CD14-positive monocyte (primary cell): ENCODE data around the gene DAPK2. TPM values are rescaled to one million over a fixed set of nuclear protein-coding genes. Genes with fewer than 3 reads are reported as not detected.
A peak's percentile ranks its signal among the peaks of the same experiment; 100 is the strongest.

Experiments
- DNase-seq, 3 donors: peaks; one replicate each; pipeline ENCODE4 v3.0.0-alpha.2; 2011 to 2022
- H2AFZ ChIP-seq: 2 replicates; pipeline ENCODE4 v1.6.0; 2012; ENCODE audit warnings: mild to moderate bottlenecking, low read depth, low read length, inconsistent platforms; ENCODE audit not compliant: insufficient read depth, poor library complexity, severe bottlenecking
- H3K27ac ChIP-seq, 2 donors: 1 replicate in 1 of 2; 2 replicates in 1 of 2; pipeline ENCODE4 v1.5.1; 2012 to 2013; ENCODE audit warnings: low read length in 2 of 2, control low read depth in 1 of 2, inconsistent platforms in 1 of 2, low read depth in 1 of 2, mild to moderate bottlenecking in 1 of 2
- H3K27me3 ChIP-seq, 2 donors: one replicate each; pipeline versions ENCODE4 v1.6.0 to v1.6.1; 2011 to 2013; ENCODE audit warnings: low read length in 2 of 2; ENCODE audit not compliant: control insufficient read depth in 2 of 2, insufficient read depth in 2 of 2
- H3K36me3 ChIP-seq, 2 donors: replicated peaks in 1 of 2; 1 replicate in 1 of 2; 2 replicates in 1 of 2; pipeline versions ENCODE4 v1.5.1 to v1.6.1; 2012 to 2013; ENCODE audit warnings: low read length in 2 of 2, control low read depth in 1 of 2, inconsistent platforms in 1 of 2, mild to moderate bottlenecking in 1 of 2; ENCODE audit not compliant: insufficient read depth in 2 of 2, control insufficient read depth in 1 of 2
- H3K4me1 ChIP-seq, 2 donors: 1 replicate in 1 of 2; 2 replicates in 1 of 2; pipeline versions ENCODE4 v1.5.1 to v1.6.1; 2012 to 2013; ENCODE audit warnings: low read length in 2 of 2, control low read depth in 1 of 2, inconsistent platforms in 1 of 2, mild to moderate bottlenecking in 1 of 2, moderate library complexity in 1 of 2; ENCODE audit not compliant: insufficient read depth in 2 of 2, control insufficient read depth in 1 of 2
- H3K4me2 ChIP-seq: replicated peaks from 2 replicates; pipeline ENCODE3; 2012; ENCODE audit warnings: low read length, moderate library complexity, mild to moderate bottlenecking; ENCODE audit not compliant: poor library complexity, severe bottlenecking; ENCODE audit errors: extremely low read depth
- H3K4me3 ChIP-seq, 3 experiments: fragments of 200-600 bp in 1 of 3; sonication (generic) in 1 of 3; replicated peaks in 1 of 3; 1 replicate in 2 of 3; 2 replicates in 1 of 3; pipeline ENCODE4 v1.5.1; 2011 to 2013; ENCODE audit warnings: low read length in 3 of 3, mild to moderate bottlenecking in 3 of 3, control low read depth in 2 of 3, low read depth in 2 of 3, inconsistent platforms in 1 of 3, moderate library complexity in 1 of 3
- H3K79me2 ChIP-seq: 2 replicates; pipeline ENCODE4 v1.6.0; 2012; ENCODE audit warnings: mild to moderate bottlenecking, control low read depth, inconsistent platforms, low read length, moderate library complexity; ENCODE audit not compliant: insufficient read depth
- H3K9ac ChIP-seq: 2 replicates; pipeline ENCODE4 v1.6.0; 2017; ENCODE audit warnings: low read length, mild to moderate bottlenecking; ENCODE audit not compliant: insufficient read depth, poor library complexity, severe bottlenecking
- H3K9me3 ChIP-seq, 2 donors: replicated peaks in 1 of 2; 1 replicate in 1 of 2; 2 replicates in 1 of 2; pipeline versions ENCODE4 v1.5.1 to v1.6.1; 2012 to 2013; ENCODE audit warnings: low read length in 2 of 2, control low read depth in 1 of 2; ENCODE audit not compliant: control insufficient read depth in 1 of 2, insufficient read depth in 1 of 2
- H4K20me1 ChIP-seq: 2 replicates; pipeline ENCODE4 v1.6.0; 2012; ENCODE audit warnings: mild to moderate bottlenecking, low read length, control low read depth, moderate library complexity; ENCODE audit not compliant: insufficient read depth
- H3K27ac Mint-ChIP-seq, 7 donors: one replicate each; pipeline ENCODE4 v1.8.0; 2020; ENCODE audit warnings: mild to moderate bottlenecking in 7 of 7, mixed read lengths in 7 of 7, moderate library complexity in 6 of 7, inconsistent platforms in 2 of 7
- H3K27me3 Mint-ChIP-seq, 3 donors: one replicate each; pipeline ENCODE4 v1.8.0; 2021 to 2022; ENCODE audit warnings: low read depth in 3 of 3, mild to moderate bottlenecking in 3 of 3, mixed read lengths in 3 of 3, moderate library complexity in 3 of 3, inconsistent platforms in 1 of 3
- H3K36me3 Mint-ChIP-seq, 2 donors: one replicate each; pipeline ENCODE4 v1.8.0; 2020; ENCODE audit warnings: mixed read lengths in 2 of 2, inconsistent platforms in 1 of 2, mild to moderate bottlenecking in 1 of 2
- H3K4me1 Mint-ChIP-seq: one replicate; pipeline ENCODE4 v1.8.0; 2020; ENCODE audit warnings: mild to moderate bottlenecking, mixed read lengths
- H3K4me3 Mint-ChIP-seq, 2 donors: one replicate each; pipeline ENCODE4 v1.8.0; 2020; ENCODE audit warnings: mild to moderate bottlenecking in 2 of 2, mixed read lengths in 2 of 2, moderate library complexity in 1 of 2
- H3K9me3 Mint-ChIP-seq, 7 donors: one replicate each; pipeline ENCODE4 v1.8.0; 2020 to 2022; ENCODE audit warnings: mixed read lengths in 7 of 7, mild to moderate bottlenecking in 6 of 7, moderate library complexity in 6 of 7, inconsistent platforms in 2 of 7
- WGBS: methylation state at CpG from one replicate; pipeline ENCODE4 v1.1.5; 2013; ENCODE audit warnings: missing lambda C conversion rate; ENCODE audit not compliant: insufficient coverage; 5-methylcytosine and 5-hydroxymethylcytosine counted together
- intact Hi-C, 2 donors: fragments of 100-400 bp; cut with micrococcal nuclease; formaldehyde crosslinking; loops; one replicate each; pipeline versions ENCODE4 v1.15.0 to v1.15.1; 2023
- polyA plus RNA-seq, 3 donors: library from polyadenylated mRNA; depleted of rRNA in 1 of 3; unstranded in 2 of 3; stranded (reverse) in 1 of 3; fragments of 300-500 nt in 2 of 3; fragments of >200 nt in 1 of 3; fragmentation: Illumina TruSeq in 2 of 3; gene quantifications; 1 replicate in 2 of 3; 2 replicates in 1 of 3; pipeline ENCODE4 v1.2.3, GENCODE V29; 2012 to 2021
- TF ChIP-seq, protein P1 (sequence below): fragments of 200-600 bp; IDR thresholded peaks from one replicate; pipeline ENCODE4 v1.8.0; 2022; ENCODE audit warnings: antibody characterized with exemption, mild to moderate bottlenecking

The DAPK2 gene
- polyA plus RNA-seq, 3 donors: 0.59 to 4.1 (median 2.1) TPM

DNA sequence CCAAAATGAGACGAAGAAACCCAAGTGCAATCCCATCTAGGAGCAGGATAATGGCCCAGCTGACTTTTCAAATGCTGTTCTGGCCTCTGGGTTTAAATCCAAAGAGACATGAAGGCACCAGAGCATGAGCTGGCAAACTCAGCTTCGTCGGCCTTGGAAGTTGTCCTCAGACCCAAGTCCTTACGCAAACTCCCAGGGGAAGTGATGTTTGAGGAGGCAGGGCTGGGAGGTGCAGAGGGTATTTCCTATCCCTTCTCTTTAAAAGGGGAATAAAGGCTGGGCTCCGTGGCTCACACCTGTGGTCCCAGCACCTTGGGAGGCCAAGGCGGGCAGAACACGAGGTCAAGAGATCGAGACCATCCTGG is 143.6 kb downstream of the DAPK2 start:
- peaks cover 53% of the 10 kb centered on the region for H3K4me1 Mint-ChIP-seq

DNA sequence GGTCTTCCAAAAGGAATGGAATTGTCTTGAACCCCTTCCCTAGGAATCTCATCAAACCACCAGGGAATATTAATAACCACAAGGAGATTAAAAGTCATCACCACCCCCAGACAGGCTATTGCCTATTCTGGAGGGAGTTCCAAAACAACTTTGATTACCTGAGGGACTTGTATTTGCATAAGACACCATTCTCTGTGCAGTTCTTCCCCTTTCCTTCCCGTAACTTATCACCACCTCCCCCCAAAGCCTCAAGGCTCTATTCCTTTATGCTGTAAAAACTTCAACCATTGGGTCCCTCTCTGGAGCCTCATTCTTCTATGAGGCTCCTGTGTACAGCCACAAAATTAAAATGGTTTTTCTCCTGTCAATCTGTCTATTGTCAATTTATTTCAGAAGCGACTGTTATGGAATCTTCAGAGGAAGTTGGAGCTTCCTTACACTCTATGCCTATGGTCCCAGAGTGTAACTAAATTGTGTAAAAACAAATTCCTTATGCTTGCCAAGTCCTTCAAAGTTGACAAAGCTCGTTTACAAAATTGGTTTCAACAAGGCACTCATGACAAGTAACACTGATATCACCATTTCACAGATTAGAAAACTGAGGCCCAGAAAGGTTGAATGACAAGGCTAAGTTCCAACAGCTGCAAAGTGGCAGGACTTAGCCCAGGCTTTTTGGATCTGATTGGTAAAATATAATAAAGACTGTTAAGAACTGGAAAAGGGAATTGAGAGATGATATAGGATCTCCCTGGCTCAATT is 144.2 kb downstream of the DAPK2 start:
- Mint-ChIP-seq H3K36me3 (no peaks in the 10 kb centered on the region), H3K4me3 (no peak overlapping the region)
- peaks cover 55 to 56% of the 10 kb centered on the region in 2 donors for H3K4me1 ChIP-seq

More for the DNA sequence above, 143.6 kb downstream of the DAPK2 start:
- peak in 1 of 3 donors; percentile 53 for DNase-seq
- Mint-ChIP-seq H3K27me3 (peaks cover 0 to 5% (median 0%) of the 10 kb centered on the region in 3 donors), H3K4me3 (no peak overlapping the region), H3K27ac (peak overlapping the region in 3 of 7 donors; percentile 50 to 66 (median 60)), H3K9me3 (peaks cover 0 to 4% (median 0%) of the 10 kb centered on the region in 7 donors), H3K36me3 (no peaks in the 10 kb centered on the region)
- H3K79me2 ChIP-seq: no peaks in the 10 kb centered on the region
- peaks cover 51 to 52% of the 10 kb centered on the region in 2 donors for H3K4me1 ChIP-seq
- no peak overlapping the region for H3K9ac ChIP-seq
- no peaks in the 10 kb centered on the region for H4K20me1 ChIP-seq
- H3K9me3 ChIP-seq: no peaks in the 10 kb centered on the region
- H2AFZ ChIP-seq: no peak overlapping the region
- TF ChIP-seq, protein P1, sequence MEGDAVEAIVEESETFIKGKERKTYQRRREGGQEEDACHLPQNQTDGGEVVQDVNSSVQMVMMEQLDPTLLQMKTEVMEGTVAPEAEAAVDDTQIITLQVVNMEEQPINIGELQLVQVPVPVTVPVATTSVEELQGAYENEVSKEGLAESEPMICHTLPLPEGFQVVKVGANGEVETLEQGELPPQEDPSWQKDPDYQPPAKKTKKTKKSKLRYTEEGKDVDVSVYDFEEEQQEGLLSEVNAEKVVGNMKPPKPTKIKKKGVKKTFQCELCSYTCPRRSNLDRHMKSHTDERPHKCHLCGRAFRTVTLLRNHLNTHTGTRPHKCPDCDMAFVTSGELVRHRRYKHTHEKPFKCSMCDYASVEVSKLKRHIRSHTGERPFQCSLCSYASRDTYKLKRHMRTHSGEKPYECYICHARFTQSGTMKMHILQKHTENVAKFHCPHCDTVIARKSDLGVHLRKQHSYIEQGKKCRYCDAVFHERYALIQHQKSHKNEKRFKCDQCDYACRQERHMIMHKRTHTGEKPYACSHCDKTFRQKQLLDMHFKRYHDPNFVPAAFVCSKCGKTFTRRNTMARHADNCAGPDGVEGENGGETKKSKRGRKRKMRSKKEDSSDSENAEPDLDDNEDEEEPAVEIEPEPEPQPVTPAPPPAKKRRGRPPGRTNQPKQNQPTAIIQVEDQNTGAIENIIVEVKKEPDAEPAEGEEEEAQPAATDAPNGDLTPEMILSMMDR: no peak
- WGBS: 63% methylated on average over 6 of the region's 8 CpGs
- H3K27me3 ChIP-seq: no peaks in the 10 kb centered on the region
- no peak overlapping the region for H3K4me3 ChIP-seq
- intact Hi-C loops: loop anchor here in 1 of 2 donors (10.0 kb wide), 1 partner anchor 148 kb away; no protein-coding TSS in a partner anchor
- no peaks in the 10 kb centered on the region for H3K36me3 ChIP-seq
- H3K4me2 ChIP-seq: no peak overlapping the region
- no peak overlapping the region for H3K27ac ChIP-seq

More for the DNA sequence above, 144.2 kb downstream of the DAPK2 start:
- 0% methylated on average over 1 of the region's 3 CpGs for WGBS
- no peak for DNase-seq
- Histone ChIP-seq H3K79me2 (no peaks in the 10 kb centered on the region), H3K27ac (no peak overlapping the region), H3K27me3 (no peaks in the 10 kb centered on the region), H4K20me1 (no peaks in the 10 kb centered on the region), H3K36me3 (no peaks in the 10 kb centered on the region), H2AFZ (no peak overlapping the region), H3K9me3 (no peaks in the 10 kb centered on the region), H3K9ac (no peak overlapping the region), H3K4me3 (no peak overlapping the region), H3K4me2 (no peak overlapping the region)
- TF ChIP-seq, protein P1: no peak
- peaks cover 0 to 4% (median 0%) of the 10 kb centered on the region in 7 donors for H3K9me3 Mint-ChIP-seq
- peaks cover 59% of the 10 kb centered on the region for H3K4me1 Mint-ChIP-seq
- peak overlapping the region in 1 of 7 donors; percentile 60 for H3K27ac Mint-ChIP-seq
- intact Hi-C loops: loop anchor here in 1 of 2 donors (10.0 kb wide), 1 partner anchor 147 kb away; no protein-coding TSS in a partner anchor
- H3K27me3 Mint-ChIP-seq: peaks cover 0 to 5% (median 0%) of the 10 kb centered on the region in 3 donors
